HuH-7 (cell line): Measurements from ENCODE around the gene FEM1C.

ENCODE experiments used
- DNase-seq: peaks from one replicate; pipeline ENCODE4 v3.0.0; 2011; ENCODE audit warnings: low spot score

Gene FEM1C

DNA sequence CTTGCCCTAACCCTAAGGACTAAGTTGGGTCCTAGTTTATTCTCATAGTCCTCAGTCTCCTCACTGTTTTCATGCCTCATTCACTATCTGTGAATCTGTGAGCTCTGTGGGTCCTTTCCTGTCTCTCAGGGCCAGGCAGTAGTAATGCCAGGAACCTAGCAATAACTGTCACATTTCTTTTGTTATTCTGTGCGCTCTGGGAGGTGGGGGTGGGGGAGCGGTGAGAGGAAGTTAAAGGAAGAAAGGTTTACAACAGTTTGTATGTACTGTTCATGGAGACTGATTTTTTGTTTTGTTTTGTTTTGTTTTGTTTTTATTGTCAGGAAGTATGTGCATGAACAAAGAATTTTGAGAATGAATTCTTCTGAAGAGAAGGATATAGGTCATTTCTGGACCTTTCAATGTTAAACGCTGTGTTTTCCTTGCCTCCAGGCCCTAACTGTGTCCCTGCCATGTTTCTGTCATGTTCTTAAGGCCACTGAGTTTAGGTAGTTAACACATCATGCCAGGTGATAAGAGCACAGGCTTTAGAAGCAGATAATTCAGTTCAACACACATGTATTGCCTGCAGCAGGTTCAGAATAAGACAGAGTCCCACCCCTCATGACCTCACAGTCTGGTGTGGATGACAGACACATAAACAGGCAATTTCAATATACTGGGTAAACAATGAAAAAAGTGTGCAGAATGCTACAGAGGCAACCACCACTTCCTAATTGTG lies 13.3 kb upstream of the FEM1C start:
- peak; percentile 12 for DNase-seq

DNA sequence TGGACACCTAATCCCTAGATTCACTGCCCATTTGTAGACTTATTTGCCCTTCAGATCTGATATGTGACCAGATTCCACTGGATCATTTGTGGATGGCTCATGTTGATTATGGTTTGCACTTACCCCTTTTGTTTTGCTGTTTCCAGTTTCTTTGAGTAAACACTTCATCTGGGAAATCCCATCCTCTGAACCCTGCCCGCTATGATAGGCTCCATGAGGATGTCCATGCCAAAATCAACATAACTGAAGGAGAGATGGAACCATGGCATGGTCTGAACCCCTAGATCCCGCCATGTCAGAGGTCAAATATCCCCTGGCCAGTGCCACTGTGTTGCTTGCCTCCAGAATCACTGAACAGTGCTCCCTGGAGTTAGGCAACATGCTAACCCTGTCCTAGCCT lies 11.7 kb upstream of the FEM1C start:
- DNase-seq = no peak

DNA sequence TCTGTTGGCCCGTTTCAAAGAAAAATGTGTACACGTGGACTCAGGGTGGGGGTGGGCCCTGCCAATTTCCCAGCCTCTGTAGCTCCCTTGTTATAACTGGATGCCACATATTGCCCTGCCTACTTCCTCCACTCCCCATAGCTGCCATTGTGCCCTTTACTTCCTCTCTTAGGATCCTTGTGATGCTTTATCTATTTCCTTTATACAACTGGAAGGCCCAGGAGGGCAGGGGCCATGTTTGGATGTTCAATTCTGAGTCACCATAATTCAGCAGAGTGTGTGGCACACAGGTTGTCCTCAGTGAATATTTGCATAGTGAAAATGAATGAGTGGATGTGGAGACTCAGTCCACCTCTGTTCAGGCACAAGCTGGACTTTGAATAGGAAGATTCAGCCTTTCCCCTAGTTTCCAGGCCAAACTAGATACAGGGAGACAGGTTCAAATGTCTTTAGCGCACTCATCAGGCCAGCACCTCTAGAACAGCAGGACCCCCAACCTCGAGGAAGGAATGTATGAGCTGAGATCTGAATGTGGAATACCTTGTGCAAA lies 10.6 kb upstream of the FEM1C start:
- no peak for DNase-seq

DNA sequence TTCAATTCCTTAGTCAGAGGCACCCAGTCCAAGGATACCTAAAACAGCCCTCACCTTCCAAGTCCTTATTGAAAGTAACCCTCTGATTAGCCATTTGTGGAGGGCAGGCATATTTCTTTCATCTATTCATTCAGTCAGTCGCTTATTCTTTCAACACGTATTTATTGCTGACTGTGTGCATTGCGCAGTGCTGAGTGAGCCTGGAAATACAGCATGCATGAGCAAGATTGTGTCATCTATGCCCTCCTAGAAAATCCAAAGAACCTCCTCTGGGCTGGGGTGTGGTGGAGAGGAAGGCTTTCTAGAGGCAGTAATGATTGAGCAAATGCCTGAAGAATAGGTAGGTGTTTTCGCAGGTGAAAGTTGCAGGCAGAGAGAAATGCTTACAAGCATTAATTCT lies 8.5 kb upstream of the FEM1C start:
- no peak for DNase-seq

DNA sequence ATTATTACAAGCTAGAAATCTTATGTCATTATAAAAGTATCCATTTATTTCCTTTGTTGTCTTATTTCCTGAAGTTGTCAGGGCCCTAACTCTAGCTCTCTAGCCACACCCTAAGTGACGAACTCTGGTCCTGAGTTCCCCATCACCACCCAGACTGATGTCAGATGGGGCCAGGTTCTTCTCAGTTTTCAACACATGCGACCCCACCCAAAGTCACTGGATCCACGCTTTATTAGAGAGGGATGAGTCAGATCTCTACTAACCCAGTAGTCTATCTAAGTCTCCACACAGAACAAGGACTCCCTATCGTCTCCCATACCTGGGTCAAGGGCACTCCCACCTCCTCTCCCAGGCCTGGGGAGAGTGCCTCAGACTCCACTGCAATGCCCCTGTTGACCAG lies 6.8 kb upstream of the FEM1C start:
- no peak for DNase-seq

DNA sequence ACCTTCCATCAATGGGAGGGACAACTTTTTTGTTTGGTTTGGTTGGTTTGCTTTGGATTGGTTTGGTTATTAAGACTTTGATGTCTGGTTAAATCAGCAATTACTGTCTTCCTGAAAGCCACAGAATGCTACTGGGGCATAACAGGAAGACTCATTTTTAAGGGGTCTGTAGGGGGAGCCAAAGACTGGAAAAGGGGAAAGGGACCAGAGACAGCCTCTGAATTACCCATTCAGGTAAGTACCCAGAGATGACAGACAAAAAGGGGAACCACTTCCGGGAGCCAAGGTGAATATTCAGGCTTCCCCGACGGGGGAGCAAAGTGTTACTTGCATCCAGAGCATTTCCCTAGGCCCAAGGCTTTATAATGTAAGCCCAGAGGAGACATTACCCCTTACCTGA lies 4.6 kb upstream of the FEM1C start:
- no peak for DNase-seq

DNA sequence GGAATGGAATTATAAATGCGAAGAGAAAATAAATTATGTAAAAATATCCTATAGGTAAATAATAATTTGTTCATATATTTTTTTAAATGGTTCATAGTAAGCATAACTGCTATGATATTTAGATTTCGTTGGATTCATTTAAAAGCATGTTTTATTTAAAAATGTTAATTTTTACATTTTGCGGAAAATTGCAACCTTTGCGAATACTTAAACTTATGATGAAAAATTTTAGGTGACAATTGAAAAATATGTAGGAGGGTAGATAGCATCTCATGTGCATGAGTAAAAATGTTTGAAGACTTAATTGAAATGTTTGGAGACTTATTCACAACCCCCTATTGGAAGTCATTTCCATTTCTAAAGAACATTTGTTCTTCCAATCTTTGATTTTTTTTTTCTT lies 4.1 kb upstream of the FEM1C start:
- no peak for DNase-seq

DNA sequence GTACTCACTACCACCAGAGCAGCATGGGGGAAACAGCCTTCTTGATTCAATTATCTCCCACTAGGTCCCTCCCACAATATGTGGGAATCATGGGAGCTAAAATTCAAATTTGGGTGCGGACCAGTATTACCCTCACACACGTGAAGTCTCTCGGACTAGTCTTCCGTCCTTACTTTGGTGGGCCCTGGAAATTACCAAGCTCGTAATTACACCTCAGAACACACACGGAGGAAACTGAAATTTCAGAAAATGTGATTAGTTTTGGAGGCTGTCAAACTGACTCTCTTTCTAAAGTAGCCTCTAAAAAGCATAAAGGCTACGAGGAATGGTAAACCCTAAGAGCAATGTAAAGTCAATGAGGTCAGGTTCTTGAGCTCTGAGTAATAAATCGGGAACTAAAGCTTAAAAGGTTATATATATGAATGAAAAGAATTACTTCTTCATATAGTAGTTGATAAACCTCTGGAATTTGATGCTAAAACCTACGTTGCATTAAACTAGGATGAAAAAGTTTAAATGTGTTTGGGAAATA lies 842 bp upstream of the FEM1C start:
- DNase-seq = no peak

DNA sequence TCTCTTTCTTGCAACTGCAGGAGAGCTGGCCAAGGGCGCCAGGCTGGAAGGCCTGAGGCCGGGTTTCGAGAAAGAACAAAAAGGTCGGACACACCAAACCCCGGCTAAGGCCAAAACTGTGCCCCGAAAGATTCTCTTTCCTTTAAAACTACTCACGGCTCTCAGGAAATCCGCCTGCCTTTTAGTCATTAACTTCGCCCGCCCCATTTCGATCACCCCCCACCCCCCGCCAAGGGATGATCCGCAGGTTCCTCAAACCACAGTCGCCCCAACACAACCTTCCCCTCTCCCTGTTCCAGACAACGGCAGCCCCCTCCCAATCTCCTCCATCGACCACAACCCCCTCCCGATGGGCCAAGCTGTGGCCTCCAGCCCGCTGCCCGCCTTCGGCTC lies 536 bp downstream of the FEM1C start:
- DNase-seq = peak; percentile 6

DNA sequence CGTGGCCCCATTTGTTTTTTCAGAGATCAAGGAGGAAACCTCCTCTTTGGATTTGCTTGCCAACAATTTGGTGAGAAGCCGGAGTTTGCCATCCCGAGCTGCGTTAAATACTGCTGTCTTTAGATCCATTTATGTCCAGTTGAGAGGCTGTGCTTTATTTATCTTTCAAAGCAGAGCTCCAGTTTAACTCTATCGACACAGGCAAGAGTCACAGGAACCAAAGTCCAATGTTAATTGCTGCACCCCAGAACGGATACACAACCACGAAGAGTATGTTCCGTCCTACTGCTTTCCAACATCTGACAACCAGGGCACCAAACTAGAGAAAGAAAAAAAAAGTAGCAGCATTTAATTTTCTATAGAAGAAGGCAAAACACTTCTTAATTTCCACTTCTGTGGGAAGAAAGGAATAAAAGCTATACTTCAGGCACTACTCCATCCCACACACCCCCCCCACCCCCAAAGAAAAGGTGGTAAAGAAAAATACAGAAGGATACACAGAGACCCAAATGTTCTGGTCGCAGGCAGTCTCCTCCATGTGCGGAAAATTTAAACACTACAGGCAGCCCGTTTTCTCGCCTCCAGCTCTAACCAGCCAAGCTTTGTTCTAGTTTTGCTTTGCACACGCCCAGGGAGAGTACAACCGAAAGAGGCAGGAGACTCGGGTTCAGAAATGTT lies 1.1 kb downstream of the FEM1C start:
- peak; percentile 27 for DNase-seq

DNA sequence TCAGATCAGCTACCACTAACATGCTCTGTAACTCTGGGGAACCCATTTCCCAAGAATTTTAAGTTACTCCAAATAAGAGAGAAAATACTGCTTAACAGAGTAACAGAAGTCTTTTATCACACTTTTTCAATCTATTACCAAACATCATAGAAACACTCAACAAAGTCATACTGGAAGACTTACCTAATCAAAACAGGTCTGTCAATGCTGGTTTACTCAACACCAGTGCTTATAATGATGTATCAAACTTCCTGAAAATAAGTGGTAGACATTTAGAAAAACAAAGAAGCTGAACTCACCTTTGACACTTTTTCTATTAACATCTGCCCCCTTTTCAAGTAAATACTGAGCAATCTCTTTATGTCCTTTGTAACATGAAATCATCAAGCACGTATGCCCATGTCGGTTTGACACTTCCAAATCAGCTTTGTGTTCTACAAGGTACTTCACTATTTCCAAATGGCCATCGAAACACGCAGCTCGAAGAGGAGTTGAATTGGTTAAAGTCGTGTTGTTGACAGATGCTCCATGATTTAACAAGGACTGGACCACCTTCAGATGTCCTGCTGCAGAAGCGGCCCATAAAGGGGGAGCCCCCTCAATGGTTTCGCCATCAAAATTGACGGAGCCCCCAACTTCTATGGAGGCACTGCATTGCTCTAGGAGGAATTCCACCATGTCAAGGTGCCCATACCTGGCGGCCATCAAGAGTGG lies 1.8 kb downstream of the FEM1C start:
- no peak for DNase-seq

DNA sequence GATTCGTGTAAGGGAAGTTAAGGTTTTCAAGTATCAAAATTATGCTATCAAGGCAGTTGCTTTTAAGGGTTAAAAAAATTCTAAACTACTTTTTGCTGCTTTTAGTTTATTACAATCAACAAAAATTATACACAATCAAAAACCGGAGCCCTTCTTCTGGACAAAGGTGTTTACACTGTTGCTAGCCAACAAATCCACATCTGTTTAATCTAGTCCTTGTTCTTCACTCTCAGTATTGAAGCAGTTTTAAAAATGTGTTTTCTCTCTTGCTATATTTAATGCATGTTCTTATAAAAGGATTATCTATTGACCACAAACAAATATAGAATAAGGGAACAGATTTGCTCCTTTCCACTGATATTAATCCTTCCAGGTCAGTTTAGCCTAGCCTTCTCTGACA lies 2.5 kb downstream of the FEM1C start:
- no peak for DNase-seq

DNA sequence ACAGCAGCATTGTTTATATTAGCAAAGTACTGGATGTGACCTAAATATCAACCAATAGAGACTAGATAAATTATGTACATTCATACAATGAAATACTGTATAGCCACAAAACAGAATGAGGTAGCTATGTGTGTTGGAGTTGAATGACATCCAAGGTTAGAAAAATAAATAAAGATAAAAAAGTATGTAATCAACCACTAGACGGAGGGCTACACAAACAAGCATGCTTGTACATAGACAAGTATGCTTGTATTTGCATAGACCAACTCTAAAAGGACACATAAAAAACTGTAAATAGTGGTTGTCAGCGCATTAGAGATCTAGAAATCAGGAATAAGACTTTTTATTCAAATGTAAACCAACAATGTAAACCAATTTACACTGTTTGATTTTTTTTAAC lies 3.0 kb downstream of the FEM1C start:
- no peak for DNase-seq

DNA sequence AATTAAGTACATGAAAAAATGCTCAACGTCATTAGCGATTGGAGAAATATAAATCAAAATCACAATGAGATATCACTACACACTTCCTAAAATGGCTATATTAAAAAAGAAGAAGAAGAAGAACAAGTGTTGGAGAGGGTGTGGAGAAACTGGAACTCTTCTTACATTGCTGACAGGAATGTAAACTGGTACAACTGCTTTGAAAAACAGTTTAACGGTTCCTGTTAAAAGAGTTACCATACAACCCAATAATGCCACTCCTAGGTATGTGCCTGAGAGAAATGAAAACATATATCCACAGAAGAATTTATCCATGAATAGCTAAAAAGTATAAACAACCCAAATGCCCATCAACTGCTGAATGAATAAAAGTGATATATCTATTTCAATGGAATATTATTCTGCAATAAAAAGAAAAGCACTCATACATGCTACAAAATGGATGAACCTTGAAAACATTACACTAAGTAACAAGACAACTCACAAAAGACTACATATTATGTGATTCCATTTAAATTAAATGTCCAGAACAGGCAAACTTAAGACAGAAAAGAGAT lies 9.0 kb downstream of the FEM1C start:
- no peak for DNase-seq

DNA sequence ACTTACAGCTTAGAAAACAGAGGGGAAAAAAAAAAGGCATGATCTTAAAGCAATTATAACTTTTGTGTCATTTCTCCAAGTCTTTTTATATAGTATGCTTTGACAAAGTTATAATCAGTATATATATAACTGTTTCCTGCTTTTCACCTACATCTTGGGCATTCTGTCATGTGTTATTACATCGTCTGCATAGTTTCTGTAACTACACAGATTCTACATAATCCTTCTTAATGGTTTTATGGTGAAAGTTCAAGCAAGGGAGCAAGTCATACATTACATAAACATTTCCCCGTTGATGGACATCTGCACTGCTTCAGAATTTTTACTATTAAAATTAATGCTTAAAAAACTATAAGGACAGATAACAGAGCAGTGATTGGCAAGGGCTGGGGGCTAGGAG lies 12.1 kb downstream of the FEM1C start:
- no peak for DNase-seq

DNA sequence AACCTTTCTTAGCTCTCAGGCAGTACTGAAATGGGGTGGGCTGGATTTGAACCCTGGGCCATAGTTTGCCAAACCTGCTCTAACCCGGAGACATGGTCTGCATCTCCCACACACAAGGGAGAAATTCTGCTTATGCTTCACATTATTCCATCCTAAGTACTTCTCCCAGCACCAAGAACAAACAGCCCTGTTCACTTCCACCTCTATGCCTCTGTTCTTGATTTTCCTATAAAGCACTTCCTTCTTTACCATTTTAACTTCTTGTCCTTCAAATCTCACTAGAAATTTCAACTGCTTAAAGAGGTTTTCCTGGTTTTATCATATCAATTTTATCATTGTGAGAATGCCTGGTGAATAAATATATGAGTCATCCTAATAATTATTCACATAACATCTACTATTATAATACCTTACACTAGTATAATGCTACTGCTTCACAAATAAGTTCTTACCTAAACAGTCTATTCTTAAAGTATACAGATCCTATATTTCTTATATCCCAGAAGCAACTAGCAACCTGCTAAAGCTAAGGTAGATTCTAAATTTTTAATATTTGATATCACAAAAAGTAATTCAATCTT lies 12.7 kb downstream of the FEM1C start:
- no peak for DNase-seq

DNA sequence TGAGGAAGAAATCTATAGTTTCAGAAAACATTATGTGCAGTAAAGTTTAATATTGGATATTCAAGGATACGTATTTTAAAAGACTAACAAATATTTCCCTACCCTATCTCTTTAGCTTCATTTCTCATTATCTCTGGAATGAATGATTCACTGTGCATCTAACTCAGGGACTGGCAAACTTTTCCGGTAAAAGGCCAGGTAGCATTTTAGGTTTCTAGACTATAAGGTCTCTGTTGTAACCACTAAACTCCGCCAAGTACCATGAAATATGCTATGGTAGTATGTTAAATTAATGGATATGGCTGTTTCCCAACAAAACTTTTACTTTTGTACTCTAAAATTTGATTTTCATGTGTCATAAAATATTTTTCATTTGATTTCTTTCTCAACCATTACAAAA lies 13.2 kb downstream of the FEM1C start:
- no peak for DNase-seq

DNA sequence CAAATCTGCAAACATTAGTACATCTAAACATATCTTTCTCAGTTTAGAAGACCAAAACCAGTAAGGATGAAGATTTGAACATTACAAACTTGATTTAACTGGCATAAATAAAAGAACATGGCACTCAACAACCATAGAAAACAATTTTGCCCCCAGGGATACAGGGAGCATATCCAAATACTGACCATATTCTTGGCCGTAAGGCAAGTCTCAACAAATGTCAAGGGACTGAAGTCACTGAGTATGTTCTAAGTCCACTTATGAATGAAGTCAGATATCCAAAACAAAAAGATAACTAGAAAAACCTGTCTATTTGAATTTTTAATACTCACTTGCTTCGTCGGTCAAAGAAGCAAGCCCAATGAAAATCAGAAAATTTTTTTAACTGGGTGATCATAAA lies 14.1 kb downstream of the FEM1C start:
- no peak for DNase-seq

DNA sequence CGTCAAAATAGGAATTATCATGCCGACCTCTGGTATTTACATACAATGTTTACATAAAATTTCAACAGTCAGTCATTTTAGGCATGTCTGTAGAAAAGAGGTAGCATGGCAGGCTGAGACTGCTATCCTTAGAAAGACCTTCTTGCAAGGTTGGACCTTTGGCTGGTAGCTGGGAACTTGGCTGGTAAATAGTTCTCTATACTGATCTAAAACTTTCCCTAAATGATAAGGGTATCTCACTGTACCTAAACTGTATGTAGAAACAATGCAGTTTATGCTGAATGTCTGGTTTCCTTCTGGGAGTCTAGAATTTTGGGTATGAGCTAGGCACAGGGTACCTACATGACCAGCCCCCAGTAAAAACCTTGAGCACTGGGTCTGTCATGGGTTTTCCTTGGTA lies 18.0 kb downstream of the FEM1C start:
- DNase-seq = no peak

DNA sequence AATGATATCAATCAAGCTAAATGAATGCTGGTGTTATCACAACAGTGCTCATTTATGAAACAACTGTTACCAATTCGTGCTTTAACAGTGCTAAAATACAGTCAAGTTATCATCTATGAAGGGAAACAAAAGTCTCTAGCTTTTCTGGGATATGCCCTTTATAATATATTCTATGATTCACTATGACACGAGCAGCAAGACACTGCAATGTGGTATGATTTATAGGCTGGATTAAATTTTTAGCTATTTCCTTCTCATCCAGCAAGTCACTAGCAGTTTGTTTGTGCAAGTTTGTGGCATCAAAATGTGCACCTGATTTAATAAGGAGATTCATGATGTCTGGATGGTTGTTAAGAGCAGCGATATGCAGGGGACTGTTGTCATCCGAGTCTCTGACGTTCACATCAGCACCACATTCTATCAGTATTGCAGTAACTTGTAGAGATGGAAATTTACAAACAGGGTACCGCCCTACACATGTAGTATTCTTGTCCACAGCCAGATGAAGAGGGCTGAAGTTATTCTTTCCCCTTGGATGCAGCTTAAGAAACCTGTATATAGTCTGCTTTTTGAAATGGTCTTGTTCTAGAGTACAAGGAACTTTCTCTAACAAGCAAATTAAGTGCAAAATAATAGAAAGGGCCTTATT lies 20.3 kb downstream of the FEM1C start:
- DNase-seq = no peak

DNA sequence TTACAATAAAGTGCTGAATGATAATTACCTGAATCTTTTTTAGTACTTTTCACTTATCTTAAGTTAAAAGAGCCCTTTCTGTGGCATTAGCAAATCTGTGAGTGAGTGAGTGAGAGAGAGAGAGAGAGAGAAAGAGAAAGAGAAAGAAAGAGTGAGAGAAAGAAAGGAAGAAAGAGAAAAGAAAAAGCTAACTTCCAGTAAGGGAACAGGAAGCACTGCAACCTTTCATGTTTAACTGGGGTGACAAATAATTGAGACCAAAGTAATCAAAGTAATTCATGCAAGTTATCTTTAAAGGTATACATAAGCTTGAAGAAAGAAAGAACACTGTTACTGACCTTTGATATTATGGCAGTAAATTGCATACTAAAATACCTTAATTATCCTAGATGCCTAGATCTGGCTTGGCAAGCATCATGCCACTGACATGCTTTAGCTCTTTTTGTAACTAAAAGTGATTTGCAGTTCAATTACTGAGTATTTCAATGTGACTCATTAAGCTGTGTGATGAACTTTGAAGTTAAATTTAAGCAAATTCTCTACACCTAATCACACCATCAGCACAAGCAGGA lies 21.7 kb downstream of the FEM1C start:
- no peak for DNase-seq
